HEK293T (cell line): ENCODE results near the gene GMPR2.

Source experiments
- ARNT ChIP-seq: fragments of 450-650 bp; IDR thresholded peaks from 2 replicates; pipeline ENCODE4 v1.6.1; 2017; ENCODE audit warnings: mild to moderate bottlenecking
- BHLHE40 ChIP-seq: fragments of 450-650 bp; IDR thresholded peaks from 2 replicates; pipeline ENCODE4 v1.6.1; 2016; ENCODE audit warnings: mild to moderate bottlenecking, moderate library complexity, borderline replicate concordance
- CTBP1 ChIP-seq: fragments of 450-650 bp; IDR thresholded peaks from 2 replicates; pipeline ENCODE4 v1.6.1; 2016; ENCODE audit warnings: borderline replicate concordance
- FOXA1 ChIP-seq: fragments of 450-650 bp; IDR thresholded peaks from 2 replicates; pipeline ENCODE4 v1.6.1; 2016; ENCODE audit warnings: mild to moderate bottlenecking
- FOXK2 ChIP-seq: fragments of 450-650 bp; IDR thresholded peaks from 2 replicates; pipeline ENCODE4 v1.6.1; 2016; ENCODE audit warnings: mild to moderate bottlenecking
- FOXM1 ChIP-seq: fragments of 450-650 bp; IDR thresholded peaks from 2 replicates; pipeline ENCODE4 v1.6.1; 2017; ENCODE audit warnings: mild to moderate bottlenecking, borderline replicate concordance
- HDGF ChIP-seq: fragments of 450-650 bp; IDR thresholded peaks from 2 replicates; pipeline ENCODE4 v1.6.1; 2017; ENCODE audit warnings: antibody characterized with exemption, borderline replicate concordance
- L3MBTL2 ChIP-seq: fragments of 450-650 bp; conservative IDR thresholded peaks from 2 replicates; pipeline ENCODE4 v1.6.1; 2016; ENCODE audit warnings: mild to moderate bottlenecking
- SP1 ChIP-seq: fragments of 450-650 bp; IDR thresholded peaks from 2 replicates; pipeline ENCODE4 v1.6.1; 2017

GRCh38 chr14:24252289-24253124, 19.8 kb downstream of the GMPR2 start:
- no peak for TF ChIP-seq FOXM1
- TF ChIP-seq ARNT: no peak
- no peak for TF ChIP-seq FOXA1
- no peak for TF ChIP-seq HDGF
- no peak for TF ChIP-seq SP1
- no peak for TF ChIP-seq L3MBTL2
- no peak for TF ChIP-seq CTBP1
- TF ChIP-seq FOXK2: no peak
- no peak for TF ChIP-seq BHLHE40
